ENCODE measurements around the gene TBCK.
"Not testable (repeated sequence)": the region's sequence is repeated elsewhere in the genome, so short reads cannot be mapped to it uniquely, and the experiment has no call there.

DNA sequence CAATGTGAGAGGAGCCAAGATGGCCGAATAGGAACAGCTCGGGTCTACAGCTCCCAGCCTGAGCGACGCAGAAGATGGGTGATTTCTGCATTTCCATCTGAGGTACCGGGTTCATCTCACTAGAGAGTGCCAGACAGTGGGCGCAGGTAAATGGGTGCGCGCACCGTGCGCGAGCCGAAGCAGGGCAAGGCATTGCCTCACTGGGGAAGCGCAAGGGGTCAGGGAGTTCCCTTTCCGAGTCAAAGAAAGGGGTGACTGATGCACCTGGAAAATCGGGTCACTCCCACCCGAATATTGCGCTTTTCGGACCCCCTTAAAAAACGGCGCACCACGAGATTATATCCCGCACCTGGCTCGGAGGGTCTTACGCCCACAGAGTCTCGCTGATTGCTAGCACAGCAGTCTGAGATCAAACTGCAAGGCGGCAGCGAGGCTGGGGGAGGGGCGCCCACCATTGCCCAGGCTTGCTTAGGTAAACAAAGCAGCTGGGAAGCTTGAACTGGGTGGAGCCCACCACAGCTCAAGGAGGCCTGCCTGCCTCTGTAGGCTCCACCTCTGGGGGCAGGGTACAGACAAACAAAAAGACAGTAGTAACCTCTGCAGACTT, 196.0 kb downstream of the TBCK start:
- TF ChIP-seq, protein P1, sequence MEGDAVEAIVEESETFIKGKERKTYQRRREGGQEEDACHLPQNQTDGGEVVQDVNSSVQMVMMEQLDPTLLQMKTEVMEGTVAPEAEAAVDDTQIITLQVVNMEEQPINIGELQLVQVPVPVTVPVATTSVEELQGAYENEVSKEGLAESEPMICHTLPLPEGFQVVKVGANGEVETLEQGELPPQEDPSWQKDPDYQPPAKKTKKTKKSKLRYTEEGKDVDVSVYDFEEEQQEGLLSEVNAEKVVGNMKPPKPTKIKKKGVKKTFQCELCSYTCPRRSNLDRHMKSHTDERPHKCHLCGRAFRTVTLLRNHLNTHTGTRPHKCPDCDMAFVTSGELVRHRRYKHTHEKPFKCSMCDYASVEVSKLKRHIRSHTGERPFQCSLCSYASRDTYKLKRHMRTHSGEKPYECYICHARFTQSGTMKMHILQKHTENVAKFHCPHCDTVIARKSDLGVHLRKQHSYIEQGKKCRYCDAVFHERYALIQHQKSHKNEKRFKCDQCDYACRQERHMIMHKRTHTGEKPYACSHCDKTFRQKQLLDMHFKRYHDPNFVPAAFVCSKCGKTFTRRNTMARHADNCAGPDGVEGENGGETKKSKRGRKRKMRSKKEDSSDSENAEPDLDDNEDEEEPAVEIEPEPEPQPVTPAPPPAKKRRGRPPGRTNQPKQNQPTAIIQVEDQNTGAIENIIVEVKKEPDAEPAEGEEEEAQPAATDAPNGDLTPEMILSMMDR (IDR thresholded peaks at IDR 0.05) = not testable (repeated sequence)
- not testable (repeated sequence) for TF ChIP-seq EP300 (IDR thresholded peaks at IDR 0.05; ENCODE audit: borderline replicate concordance in 1 of 2, low read depth in 1 of 2, low read length in 1 of 2); FOXJ3 (CRISPR knock-in tag; IDR thresholded peaks at IDR 0.05); POLR2AphosphoS5 (IDR thresholded peaks at IDR 0.05; ENCODE audit: low read depth, low read length); ELF1 (IDR thresholded peaks at IDR 0.05); MAX (IDR thresholded peaks at IDR 0.05; ENCODE audit: low read depth); CHD2 (IDR thresholded peaks at IDR 0.05; ENCODE audit: low read length, partially characterized antibody)
- TF ChIP-seq, protein P2, sequence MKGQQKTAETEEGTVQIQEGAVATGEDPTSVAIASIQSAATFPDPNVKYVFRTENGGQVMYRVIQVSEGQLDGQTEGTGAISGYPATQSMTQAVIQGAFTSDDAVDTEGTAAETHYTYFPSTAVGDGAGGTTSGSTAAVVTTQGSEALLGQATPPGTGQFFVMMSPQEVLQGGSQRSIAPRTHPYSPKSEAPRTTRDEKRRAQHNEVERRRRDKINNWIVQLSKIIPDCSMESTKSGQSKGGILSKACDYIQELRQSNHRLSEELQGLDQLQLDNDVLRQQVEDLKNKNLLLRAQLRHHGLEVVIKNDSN (IDR thresholded peaks at IDR 0.05; ENCODE audit: borderline replicate concordance, low read depth) = not testable (repeated sequence)
- TF ChIP-seq, protein P3, sequence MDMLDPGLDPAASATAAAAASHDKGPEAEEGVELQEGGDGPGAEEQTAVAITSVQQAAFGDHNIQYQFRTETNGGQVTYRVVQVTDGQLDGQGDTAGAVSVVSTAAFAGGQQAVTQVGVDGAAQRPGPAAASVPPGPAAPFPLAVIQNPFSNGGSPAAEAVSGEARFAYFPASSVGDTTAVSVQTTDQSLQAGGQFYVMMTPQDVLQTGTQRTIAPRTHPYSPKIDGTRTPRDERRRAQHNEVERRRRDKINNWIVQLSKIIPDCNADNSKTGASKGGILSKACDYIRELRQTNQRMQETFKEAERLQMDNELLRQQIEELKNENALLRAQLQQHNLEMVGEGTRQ (IDR thresholded peaks at IDR 0.05; ENCODE audit: borderline replicate concordance, low read depth, low read length) = not testable (repeated sequence)

Data from SK-N-SH (cell line).